GM21381 (cell line): ENCODE results near the gene PCDHGC4.
A peak's percentile ranks its signal among the peaks of the same experiment; 100 is the strongest.

Experiments used
- ATAC-seq: cut with Tn5 transposase; IDR thresholded peaks from one replicate; pipeline ENCODE4 v1.9.1; 2021; ENCODE audit warnings: mild to moderate bottlenecking, moderate library complexity; ENCODE audit not compliant: unreplicated experiment

Gene PCDHGC4

DNA sequence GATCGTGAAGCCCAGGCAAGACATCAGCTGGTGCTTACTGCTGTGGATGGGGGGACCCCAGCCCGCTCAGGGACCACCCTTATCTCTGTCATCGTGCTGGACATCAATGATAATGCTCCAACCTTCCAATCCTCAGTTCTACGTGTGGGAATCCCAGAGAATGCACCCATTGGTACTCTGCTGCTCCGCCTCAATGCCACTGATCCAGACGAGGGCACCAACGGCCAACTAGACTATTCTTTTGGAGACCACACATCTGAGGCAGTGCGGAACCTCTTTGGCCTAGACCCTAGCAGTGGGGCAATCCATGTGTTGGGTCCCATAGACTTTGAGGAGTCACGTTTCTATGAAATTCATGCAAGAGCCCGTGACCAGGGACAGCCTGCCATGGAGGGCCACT is 5.0 kb downstream of the PCDHGC4 start:
- no peak for ATAC-seq

DNA sequence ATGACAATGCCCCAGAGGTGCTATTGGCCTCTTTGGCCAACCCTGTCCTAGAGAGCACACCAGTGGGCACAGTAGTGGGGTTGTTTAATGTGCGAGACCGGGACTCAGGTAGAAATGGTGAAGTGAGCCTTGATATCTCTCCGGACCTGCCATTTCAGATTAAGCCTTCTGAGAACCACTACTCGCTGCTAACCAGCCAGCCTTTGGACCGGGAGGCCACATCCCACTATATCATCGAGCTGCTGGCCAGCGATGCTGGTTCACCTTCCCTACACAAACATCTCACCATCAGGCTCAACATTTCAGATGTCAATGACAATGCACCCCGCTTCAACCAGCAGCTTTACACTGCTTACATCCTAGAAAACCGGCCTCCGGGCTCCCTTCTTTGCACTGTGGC is 5.4 kb downstream of the PCDHGC4 start:
- no peak for ATAC-seq

GRCh38 chr5:141490771-141491170 is 5.9 kb downstream of the PCDHGC4 start:
- ATAC-seq, result no peak

- peak; percentile 1 for ATAC-seq
Observed at GRCh38 chr5:141491323-141492167, 6.7 kb downstream of the PCDHGC4 start.

GRCh38 chr5:141492168-141492885 is 7.5 kb downstream of the PCDHGC4 start:
- peak; percentile 53 for ATAC-seq

DNA sequence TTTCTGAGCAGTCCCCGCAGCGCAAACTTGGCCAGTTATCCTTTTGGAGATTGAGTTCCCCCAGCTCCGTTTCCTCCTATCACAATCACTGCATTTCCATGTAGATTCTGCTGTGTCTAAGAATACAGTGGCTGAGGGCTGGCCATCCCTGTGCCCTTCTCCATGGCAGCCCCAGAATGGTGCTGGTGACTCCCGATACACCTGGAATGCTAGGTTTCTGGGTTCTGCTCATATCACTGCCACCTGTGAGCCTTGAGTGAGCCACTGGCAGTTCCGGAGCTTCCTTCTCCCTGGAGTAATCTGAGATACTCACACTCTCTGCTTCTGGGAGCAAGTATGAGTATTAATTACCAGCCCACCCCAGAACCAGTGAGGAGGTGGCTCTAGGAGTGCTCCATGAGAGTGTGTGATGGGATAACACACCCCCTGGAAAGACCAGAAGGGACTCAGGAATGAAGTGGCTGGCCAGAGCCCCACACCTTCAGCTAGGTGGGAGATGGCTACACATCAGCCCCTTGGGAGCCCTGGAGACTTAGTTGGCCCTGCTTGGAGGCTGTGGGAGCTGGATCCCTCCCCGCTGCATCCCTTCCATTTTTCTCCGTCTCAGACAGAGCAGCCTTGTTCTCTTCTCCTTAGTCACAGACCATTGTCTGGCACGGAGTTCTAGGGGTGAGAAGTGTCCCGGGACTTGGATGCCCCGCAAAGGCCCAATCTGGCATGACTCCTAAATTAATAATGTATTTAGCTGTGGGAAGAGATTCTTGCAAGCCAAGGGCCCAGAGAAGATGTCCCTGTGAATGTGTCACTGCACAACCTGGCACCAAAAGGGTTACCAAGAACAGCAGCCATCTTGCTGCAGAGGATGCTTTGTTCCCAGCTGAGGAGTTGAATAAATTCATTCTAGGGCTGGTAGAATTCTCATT is 8.9 kb downstream of the PCDHGC4 start:
- ATAC-seq, result no peak

- ATAC-seq, result no peak
Observed at GRCh38 chr5:141494761-141495452, 10.1 kb downstream of the PCDHGC4 start.

DNA sequence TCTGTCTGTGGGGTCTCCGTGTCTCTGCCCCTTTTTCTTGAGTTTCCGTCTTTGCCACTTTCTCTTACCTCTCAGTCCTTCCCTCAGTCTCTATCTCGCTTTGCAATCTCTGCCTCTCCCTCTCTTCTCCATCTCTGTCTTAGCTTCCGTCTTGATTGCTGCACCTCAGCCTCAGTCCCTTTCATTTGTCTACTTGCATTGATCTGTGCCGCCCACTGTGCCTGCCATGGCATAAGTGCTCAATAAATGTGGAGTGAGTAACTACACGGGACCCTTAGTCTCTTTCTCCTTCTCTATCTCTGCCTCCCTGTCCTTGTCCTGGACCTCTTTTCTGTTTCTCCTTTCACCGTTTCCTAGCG is 10.6 kb downstream of the PCDHGC4 start:
- no peak for ATAC-seq

- no peak for ATAC-seq
Observed at GRCh38 chr5:141496038-141496437, 11.2 kb downstream of the PCDHGC4 start.

GRCh38 chr5:141501761-141502160 is 16.9 kb downstream of the PCDHGC4 start:
- no peak for ATAC-seq

GRCh38 chr5:141503681-141504080 is 18.9 kb downstream of the PCDHGC4 start:
- no peak for ATAC-seq

GRCh38 chr5:141504216-141504615 is 19.4 kb downstream of the PCDHGC4 start:
- ATAC-seq, result no peak

GRCh38 chr5:141506381-141507155 is 21.7 kb downstream of the PCDHGC4 start:
- no peak for ATAC-seq

GRCh38 chr5:141507387-141508091 is 22.7 kb downstream of the PCDHGC4 start:
- ATAC-seq, result peak; percentile 40

DNA sequence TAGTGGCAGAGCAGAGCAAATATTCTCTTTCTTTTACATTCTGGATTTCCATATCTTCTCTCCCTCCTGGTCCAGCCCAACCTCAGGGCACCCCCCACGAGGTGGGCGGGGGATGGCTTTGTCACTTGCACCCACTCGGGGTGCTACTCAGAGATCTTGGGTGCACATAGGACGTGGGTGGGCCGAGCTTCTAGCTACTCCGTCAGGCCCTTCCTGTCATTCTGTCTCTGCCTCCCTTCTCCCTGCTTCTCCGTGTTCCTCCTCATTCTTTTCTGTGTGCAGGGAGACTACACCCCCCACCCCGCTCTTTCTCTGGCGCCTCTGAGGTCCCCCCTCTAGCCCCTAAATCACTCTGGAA is 23.6 kb downstream of the PCDHGC4 start:
- no peak for ATAC-seq

DNA sequence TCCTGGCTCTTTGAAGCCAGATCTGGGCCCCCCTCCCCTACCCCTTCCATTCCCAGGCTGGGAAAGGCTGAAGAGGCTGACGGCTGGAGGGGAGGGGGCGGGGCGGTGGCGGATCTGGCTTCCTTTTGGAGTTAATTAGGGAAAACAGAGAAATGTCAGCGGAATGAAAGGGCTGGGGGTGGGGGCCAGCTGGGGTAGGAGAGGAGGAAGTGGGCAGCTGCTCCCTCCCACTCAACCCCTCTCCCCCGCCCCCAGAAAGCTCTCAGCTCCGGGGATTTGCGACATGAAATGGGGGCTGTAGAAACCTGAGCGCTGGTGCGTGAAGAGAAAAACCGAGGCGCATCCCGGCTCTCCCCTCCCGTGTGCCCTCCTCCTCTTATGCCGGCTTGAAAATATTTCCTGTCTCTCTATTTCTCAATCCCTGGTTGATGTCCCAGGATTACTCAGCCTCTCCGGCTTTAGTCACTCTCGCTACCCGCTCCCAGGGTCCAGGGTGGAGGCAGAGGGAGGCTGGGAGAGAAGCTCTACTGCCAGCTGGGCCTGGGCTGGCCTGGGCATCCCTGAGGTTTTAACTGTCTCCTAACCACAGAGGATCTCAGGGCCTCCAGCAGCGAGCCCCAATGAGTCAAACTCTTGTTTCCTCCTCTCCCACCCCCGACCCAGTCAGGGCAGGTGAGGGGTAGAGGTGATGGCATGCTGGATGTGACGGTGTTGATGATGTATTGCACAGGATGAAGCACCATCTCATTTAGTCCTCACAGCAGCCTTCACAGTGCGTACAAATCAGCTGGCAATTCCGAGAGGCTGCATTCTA is 24.2 kb downstream of the PCDHGC4 start:
- ATAC-seq, result no peak

- ATAC-seq, result no peak
Observed at GRCh38 chr5:141510160-141510559, 25.3 kb downstream of the PCDHGC4 start.

DNA sequence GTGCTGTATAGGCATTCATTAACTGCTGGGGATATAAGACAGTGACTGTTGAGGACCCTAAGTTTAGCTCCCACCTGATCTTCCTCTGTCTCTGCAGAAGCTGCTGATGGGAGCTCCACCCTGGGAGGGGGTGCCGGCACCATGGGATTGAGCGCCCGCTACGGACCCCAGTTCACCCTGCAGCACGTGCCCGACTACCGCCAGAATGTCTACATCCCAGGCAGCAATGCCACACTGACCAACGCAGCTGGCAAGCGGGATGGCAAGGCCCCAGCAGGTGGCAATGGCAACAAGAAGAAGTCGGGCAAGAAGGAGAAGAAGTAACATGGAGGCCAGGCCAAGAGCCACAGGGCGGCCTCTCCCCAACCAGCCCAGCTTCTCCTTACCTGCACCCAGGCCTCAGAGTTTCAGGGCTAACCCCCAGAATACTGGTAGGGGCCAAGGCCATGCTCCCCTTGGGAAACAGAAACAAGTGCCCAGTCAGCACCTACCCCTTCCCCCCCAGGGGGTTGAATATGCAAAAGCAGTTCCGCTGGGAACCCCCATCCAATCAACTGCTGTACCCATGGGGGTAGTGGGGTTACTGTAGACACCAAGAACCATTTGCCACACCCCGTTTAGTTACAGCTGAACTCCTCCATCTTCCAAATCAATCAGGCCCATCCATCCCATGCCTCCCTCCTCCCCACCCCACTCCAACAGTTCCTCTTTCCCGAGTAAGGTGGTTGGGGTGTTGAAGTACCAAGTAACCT is 26.2 kb downstream of the PCDHGC4 start:
- ATAC-seq, result no peak
